Endodermal cell (in vitro differentiated cells): ENCODE measurements around the gene GPR22. TPM values are rescaled to one million over a fixed set of nuclear protein-coding genes. Genes with fewer than 3 reads are reported as not detected.

Experiments used
- DNase-seq: peaks from one replicate; pipeline ENCODE4 v3.0.0-alpha.2; 2017
- H3K27ac ChIP-seq: 2 replicates; pipeline ENCODE4 v1.5.1; 2013; ENCODE audit warnings: mild to moderate bottlenecking, low read depth, low read length, moderate library complexity
- H3K27me3 ChIP-seq: 2 replicates; pipeline ENCODE4 v1.6.1; 2013; ENCODE audit warnings: mild to moderate bottlenecking, low read length, moderate library complexity; ENCODE audit not compliant: insufficient read depth, control insufficient read depth, poor library complexity, severe bottlenecking
- H3K36me3 ChIP-seq: 2 replicates; pipeline ENCODE4 v1.7.0; 2013; ENCODE audit warnings: mild to moderate bottlenecking, low read length, moderate library complexity; ENCODE audit not compliant: control insufficient read depth, insufficient read depth
- H3K4me1 ChIP-seq: one replicate; pipeline ENCODE4 v1.7.0; 2013; ENCODE audit warnings: low read length; ENCODE audit not compliant: control insufficient read depth, insufficient read depth
- H3K4me3 ChIP-seq: 2 replicates; pipeline ENCODE4 v1.5.1; 2013; ENCODE audit warnings: mild to moderate bottlenecking, low read length, moderate library complexity
- H3K9ac ChIP-seq: 2 replicates; pipeline ENCODE4 v1.6.1; 2013; ENCODE audit warnings: mild to moderate bottlenecking, low read length, moderate library complexity; ENCODE audit not compliant: poor library complexity, severe bottlenecking; ENCODE audit errors: extremely low read depth
- H3K9me3 ChIP-seq: 2 replicates; pipeline ENCODE4 v1.6.1; 2013; ENCODE audit warnings: mild to moderate bottlenecking, low read length, moderate library complexity; ENCODE audit not compliant: control insufficient read depth
- H3K27ac Mint-ChIP-seq: 2 replicates; pipeline ENCODE4 v1.8.0; 2020; ENCODE audit warnings: mixed read lengths
- H3K27me3 Mint-ChIP-seq: 2 replicates; pipeline ENCODE4 v1.8.0; 2021; ENCODE audit warnings: mild to moderate bottlenecking, mixed read lengths; ENCODE audit not compliant: insufficient read depth
- H3K36me3 Mint-ChIP-seq: 2 replicates; pipeline ENCODE4 v1.8.0; 2020; ENCODE audit warnings: low read depth, mixed read lengths
- H3K4me1 Mint-ChIP-seq: 2 replicates; pipeline ENCODE4 v1.8.0; 2020; ENCODE audit warnings: mixed read lengths
- H3K4me3 Mint-ChIP-seq: 2 replicates; pipeline ENCODE4 v1.8.0; 2020; ENCODE audit warnings: mild to moderate bottlenecking, moderate library complexity, mixed read lengths
- H3K9me3 Mint-ChIP-seq: 2 replicates; pipeline ENCODE4 v1.8.0; 2020; ENCODE audit warnings: mild to moderate bottlenecking, mixed read lengths
- CTCF ChIP-seq: fragments of 200-600 bp; sonication (generic); conservative IDR thresholded peaks from 2 replicates; pipeline ENCODE4 v1.5.0; 2021; ENCODE audit warnings: antibody characterized with exemption, mild to moderate bottlenecking
- WGBS, 2 experiments: methylation state at CpG; one replicate each; pipeline versions ENCODE4 v1.1.5 to v1.1.7; 2013; ENCODE audit warnings: missing lambda C conversion rate in 2 of 2, mixed read lengths in 1 of 2; ENCODE audit not compliant: insufficient coverage in 1 of 2, insufficient read length in 1 of 2; 5-methylcytosine and 5-hydroxymethylcytosine counted together
- total RNA-seq, 2 donors: library from RNA; stranded (reverse); fragmentation: NEBNext Ultra II Directional in 1 of 2; extraction: Animal tissue kit (Norgen Biotek cat#: 25700) in 1 of 2; gene quantifications; 2 replicates in 1 of 2; 3 replicates in 1 of 2; pipeline ENCODE4 v1.2.1, GENCODE V29; 2021

GPR22 gene
- total RNA-seq, 2 donors from 2014 or later = not detected

- no peak overlapping the region for H3K27ac Mint-ChIP-seq
- H3K36me3 Mint-ChIP-seq = no peaks in the 10 kb centered on the region
- H3K9me3 Mint-ChIP-seq = no peaks in the 10 kb centered on the region
- no peaks in the 10 kb centered on the region for H3K9me3 ChIP-seq
- no peaks in the 10 kb centered on the region for H3K4me1 Mint-ChIP-seq
- H3K4me3 ChIP-seq = no peak overlapping the region
- WGBS, 2 experiments = 75 to 89% methylated on average over 1 to 3 of the region's 3 CpGs
- DNase-seq = no peak
- H3K27me3 ChIP-seq = no peaks in the 10 kb centered on the region
- no peak overlapping the region for H3K9ac ChIP-seq
- no peak overlapping the region for H3K4me3 Mint-ChIP-seq
- H3K4me1 ChIP-seq = no peaks in the 10 kb centered on the region
- no peaks in the 10 kb centered on the region for H3K36me3 ChIP-seq
- no peak for TF ChIP-seq CTCF
- no peak overlapping the region for H3K27ac ChIP-seq
- H3K27me3 Mint-ChIP-seq = no peaks in the 10 kb centered on the region
Observed at GRCh38 chr7:107486041-107486440, 16.2 kb downstream of the GPR22 start.

- Mint-ChIP-seq H3K36me3 (no peaks in the 10 kb centered on the region), H3K4me3 (no peak overlapping the region), H3K4me1 (no peaks in the 10 kb centered on the region), H3K27me3 (no peaks in the 10 kb centered on the region), H3K27ac (no peak overlapping the region), H3K9me3 (peaks cover 8% of the 10 kb centered on the region)
- Histone ChIP-seq H3K27ac (no peak overlapping the region), H3K4me1 (no peaks in the 10 kb centered on the region), H3K4me3 (no peak overlapping the region), H3K9me3 (no peaks in the 10 kb centered on the region), H3K36me3 (no peaks in the 10 kb centered on the region), H3K9ac (no peak overlapping the region), H3K27me3 (no peaks in the 10 kb centered on the region)
- 92% methylated on average over 2 of the region's 2 CpGs; no CpG with 5 or more reads in 1 of the 2 experiments for WGBS, 2 experiments
- TF ChIP-seq CTCF = no peak
- DNase-seq = no peak
Observed at GRCh38 chr7:107492875-107493274, 23.0 kb downstream of the GPR22 start.

GRCh38 chr7:107494315-107494751 lies 24.5 kb downstream of the GPR22 start:
- Mint-ChIP-seq H3K27me3 (no peaks in the 10 kb centered on the region), H3K4me1 (no peaks in the 10 kb centered on the region), H3K36me3 (no peaks in the 10 kb centered on the region), H3K4me3 (no peak overlapping the region), H3K9me3 (peaks cover 8% of the 10 kb centered on the region), H3K27ac (no peak overlapping the region)
- Histone ChIP-seq H3K36me3 (no peaks in the 10 kb centered on the region), H3K9me3 (no peaks in the 10 kb centered on the region), H3K9ac (no peak overlapping the region), H3K4me3 (no peak overlapping the region), H3K4me1 (no peaks in the 10 kb centered on the region), H3K27ac (no peak overlapping the region), H3K27me3 (no peaks in the 10 kb centered on the region)
- TF ChIP-seq CTCF = no peak
- 100% methylated on average over 1 of the region's 3 CpGs; no CpG with 5 or more reads in 1 of the 2 experiments for WGBS, 2 experiments
- DNase-seq = no peak
